ENCODE measurements around the gene CACNA2D4.
"Not testable (repeated sequence)": the region's sequence is repeated elsewhere in the genome, so short reads cannot be mapped to it uniquely, and the experiment has no call there.

CACNA2D4 gene

DNA sequence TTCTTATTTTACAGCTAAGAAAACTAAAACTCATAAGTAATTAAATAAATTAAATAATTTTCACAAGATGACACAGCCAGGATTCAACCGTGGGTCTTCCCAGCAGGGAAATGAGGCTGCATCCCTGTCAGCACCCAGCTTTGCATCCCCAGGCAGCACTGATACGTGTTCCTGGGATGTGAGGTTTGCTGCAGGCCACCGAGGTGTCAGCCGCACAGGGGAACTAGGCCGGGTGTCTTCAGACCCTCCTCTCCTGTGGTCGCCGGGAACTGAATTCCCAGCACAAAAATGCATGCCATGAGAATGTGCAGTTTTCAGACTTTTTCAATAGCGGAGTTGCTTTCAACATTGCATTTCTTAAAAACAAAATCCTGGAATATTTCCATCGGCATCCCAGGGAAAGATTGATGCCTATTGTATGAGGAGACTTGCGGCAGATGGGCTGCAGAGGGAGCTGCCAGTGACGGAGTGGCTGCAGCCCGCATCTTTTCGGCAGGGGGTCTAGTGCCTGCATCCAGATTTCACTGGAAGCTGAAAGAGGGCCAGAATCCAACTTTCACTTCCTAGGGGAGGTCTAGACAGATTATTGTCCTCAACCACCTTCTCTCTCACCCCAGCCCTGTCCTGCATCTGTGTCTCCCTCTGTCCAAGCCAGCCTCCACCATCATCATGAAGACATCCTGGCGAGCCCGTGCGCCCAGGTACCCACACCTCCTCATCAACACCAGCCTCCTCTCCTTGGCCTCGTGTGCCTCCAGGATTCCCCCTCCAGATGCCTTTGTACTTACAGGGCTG, 85.5 kb downstream of the CACNA2D4 start:
- no peak for DNase-seq (ENCODE audit: low spot score)

DNA sequence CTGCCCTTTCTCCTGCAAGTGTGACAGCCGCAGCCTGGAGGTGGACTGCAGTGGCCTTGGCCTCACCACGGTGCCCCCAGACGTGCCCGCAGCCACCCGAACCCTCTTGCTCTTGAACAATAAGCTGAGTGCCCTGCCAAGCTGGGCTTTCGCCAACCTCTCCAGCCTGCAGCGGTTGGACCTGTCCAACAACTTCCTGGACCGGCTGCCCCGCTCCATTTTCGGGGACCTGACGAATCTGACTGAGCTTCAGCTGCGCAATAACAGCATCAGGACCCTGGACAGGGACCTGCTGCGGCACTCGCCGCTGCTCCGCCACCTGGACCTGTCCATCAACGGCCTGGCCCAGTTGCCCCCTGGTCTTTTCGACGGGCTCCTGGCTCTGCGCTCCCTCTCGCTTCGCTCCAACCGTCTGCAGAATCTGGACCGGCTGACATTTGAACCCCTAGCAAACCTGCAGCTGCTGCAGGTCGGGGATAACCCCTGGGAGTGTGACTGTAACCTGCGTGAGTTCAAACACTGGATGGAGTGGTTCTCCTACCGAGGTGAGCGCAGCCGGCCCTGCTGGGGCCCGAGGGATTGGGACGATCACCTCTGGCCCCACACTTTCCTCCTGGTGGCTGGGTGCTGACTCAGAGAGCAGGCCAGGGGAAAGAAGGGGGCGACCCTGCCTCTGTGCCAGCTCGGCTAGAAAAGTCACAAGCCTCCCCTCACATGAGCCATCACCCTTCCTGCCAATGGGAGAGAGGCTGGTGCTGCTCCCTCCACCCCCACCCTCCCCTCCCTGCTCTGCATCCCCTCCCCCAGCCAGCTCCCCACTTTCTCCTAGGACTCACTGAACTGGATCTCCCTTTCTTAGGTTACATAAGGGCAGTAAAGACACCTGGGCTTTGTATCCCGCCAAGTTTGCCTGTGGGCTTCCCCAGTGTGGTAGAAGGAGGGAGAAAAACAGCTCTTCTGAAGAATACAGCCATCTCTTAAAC, 87.2 kb downstream of the CACNA2D4 start:
- no peak for DNase-seq (ENCODE audit: low spot score)

DNA sequence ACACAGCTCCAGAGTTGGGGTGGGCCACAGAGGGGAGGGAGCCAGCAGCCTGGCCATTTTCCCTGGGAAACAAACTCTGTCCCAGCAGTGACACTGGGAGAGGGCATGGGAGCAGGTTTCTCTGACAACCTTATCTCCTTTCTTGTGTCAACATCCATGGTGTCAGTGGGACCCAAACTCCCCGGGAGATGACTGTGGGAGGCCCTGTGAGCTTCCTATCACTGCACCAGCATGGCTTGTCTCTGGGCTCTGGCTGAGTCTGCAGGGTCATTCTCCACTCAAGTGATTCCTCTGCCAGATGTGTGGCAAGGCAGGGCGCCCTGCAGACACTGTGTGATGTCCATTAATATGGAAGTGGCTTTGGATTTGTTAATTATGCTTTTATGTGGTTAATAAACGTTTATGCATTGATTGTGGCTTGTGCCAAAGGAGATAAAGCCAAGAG, 88.0 kb downstream of the CACNA2D4 start:
- DNase-seq (ENCODE audit: low spot score), result no peak

DNA sequence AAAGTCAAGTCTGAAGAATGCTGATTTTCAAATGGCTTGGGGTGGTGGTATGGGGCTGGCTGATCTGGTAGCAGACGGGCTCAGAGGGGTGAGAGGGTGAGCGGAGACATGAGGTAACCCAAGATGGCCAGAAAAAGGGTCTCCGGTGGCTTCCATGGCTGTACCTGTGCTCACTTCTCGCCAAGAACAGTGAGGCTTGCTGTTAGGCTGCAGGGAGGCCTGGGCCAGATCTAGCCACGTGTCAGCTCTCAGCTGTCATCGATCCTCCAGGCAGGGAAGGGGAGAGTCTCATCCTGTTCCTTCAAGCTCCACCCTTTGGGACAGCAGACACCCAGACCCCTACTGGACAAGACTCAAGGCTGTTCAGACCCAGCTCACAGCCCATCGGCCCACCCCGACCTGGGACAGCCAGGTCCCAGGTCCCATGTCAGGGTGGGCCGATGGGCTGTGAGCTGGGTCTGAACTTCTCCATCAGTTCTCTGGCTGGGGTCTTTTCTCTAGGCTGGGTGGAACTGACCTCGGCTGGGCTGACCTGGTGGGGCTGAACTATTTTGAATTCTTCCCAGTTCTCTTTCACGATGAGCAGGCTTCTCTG, 89.0 kb downstream of the CACNA2D4 start:
- DNase-seq (ENCODE audit: low spot score), result no peak

DNA sequence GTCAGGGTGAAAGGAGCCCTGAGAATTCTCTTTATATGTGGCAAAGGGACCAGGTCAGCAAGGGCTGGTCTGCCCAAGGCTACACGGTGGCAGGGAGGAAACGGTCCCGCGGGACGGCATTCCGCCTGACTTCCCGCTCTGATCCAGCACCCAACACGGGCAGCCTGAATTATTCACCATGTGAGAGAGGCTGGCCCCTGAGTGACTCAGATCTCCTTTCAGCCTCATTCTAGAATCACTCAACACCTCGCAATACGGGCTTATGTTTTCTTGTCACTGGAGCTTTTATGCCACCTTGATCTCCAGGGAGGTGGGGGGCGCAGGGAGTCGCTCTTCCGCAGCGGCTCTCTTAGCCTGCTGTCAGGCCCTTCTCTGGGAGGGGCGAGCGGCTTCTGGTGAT, 89.6 kb downstream of the CACNA2D4 start:
- DNase-seq (ENCODE audit: low spot score), result no peak

DNA sequence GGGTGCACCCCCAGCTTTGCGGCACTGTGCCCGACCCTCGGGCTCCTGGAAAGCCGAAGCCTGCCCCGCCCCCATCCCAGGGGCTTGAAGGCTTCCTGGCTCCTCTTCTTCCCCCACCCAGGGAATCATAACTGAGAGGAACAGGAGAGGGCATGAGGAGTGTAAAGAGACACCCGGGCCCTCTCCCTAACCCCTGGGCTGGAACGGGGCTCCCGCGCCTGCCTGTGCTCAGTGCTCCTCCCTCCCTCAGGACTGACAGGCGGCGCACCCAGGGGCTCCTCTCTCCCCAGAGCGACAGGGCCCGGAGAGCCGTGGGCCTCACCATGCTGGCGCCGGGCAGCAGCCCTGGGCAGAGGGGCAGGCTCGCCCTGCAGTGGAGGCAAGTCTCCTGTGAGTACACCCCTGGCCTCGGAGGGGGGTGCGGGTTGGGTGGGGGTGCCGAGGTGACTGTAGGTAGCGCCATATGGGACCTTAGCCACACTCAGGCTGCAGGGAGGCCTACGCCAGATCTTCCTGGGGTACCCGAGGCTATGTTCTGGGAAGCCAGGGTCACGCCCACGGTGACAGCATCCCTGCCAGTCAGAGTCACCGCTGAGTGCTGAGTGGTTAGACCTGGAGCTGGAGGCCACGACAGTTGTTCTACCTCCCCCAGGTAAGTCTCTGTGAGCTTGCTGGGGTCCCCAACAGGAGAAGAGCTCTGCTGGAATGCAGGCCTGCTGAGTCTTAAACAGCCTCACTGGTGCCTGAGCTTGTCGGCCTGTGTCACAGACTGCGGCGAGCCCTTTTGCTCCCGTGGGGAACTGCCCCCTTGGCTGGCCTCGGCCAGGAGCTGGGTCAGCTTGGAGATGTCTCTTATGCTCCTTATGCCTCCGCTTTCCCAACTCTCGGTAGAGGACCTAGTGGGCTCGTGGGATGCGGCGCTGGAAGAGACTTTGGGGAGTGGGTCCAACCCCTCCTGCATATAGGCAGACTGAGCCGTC, 90.3 kb downstream of the CACNA2D4 start:
- DNase-seq (ENCODE audit: low spot score), result no peak

DNA sequence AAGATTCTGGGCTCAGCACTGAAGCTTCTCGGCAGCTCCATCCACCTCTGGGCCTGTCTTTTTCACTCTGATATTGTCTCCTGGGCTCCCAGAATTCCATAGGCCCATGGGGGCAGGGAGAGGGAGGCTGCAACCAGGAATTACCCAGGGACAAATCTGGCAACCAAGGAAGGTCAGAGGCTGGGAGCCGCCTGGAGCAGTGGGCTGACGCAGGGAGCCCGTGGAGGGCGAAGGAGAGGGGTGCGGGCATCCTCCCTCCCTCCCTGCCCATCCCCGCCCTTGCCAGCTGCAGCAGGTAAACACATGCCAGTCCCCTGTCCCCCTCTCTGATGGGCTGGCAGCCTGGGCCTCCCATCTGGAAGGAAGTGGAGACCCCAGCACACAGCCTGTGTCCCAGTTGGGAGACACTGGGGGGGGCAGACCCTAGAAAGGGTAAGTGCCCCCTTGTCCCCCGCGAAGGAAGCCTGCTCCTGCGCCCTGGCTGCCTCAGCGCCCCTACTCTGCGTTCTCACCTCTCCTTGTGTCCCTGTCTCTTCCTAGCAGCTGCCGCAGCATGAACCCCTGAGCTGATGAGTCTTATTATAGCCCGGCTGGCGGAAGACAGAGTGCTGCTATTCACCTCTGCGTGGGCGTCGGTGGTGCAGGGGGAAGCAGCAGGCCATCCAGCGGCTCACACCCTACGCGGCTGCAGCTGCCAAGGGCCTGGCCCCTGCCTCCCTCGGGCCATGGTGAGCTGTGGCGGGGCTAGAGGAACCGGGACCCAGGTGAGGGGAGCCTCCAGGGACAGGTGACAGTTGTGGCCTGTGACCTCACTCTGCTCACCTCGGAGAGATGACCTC, 91.4 kb downstream of the CACNA2D4 start:
- no peak for DNase-seq (ENCODE audit: low spot score)

DNA sequence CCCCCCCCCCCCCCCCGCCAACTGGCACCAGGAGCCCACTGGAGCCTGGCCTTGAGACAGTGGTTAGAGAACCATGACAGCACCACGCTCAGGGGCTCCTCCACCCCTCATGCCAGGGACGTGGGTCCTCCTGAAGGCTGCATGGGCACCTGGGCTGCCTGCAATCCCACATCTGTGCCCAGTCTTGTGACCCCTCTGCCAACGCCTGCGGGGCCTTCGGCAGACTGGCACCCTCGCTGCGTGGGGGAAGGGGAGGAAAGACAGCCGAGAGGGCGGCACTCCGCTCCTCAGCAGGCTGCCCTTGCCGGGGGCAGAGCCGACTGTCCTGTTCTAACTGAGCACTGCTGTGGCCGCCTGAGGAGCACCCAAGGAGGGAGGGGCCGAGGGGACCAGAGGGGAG, 92.1 kb downstream of the CACNA2D4 start:
- no peak for DNase-seq (ENCODE audit: low spot score)

DNA sequence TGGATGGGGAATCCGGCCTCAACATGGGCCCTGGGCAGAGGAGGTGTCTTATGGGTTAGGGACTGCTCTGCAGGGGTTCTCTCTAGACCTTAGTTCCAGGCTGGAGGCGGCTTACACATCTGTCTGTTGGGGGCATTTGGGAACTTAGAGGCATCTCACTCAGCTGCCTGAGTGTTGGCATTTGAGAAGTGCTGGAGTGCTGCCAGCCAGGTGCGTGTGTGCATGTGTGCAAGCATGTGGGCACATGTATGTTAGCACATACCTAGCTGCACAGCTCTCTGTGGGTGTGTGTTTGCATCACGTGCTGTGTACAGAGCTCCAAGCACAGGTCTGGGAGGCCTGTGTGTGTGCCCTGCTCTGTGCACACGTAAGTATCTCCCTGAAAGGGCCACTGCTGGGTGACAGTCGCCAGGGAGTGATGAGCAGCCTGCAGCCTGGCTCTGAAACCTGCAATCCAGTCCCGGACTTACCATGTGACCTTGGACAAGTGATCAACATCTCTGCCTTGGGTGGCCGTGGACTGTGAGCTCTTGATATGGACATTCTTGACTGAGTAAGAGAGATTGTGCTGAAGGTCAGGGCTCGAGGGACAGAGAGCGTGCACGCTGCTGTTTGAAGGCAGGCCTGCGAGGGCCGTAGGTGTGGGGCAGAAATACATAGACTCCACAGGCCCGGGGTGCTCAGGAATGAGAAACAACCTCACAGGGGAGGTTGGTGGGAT, 92.9 kb downstream of the CACNA2D4 start:
- DNase-seq (ENCODE audit: low spot score), result no peak

DNA sequence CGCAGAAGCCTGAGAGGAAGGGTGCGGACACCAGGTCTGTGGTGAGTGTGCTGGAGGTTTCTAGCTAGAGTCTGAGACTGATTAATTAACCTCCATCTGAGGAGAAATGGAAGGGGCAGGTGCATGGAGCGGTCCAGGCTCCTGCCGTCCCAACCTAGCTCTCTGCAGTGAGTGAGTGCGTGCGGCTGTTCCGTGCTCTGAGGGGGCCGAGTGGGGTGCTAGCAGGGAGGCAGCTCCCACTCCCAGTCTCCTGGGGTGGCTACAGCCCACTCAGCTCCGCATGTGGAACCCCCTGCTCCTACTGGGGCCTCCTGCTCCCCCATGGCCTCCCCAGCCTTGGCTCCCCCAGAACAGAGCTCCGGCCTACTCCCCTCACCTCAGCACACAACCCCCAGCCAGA, 95.2 kb downstream of the CACNA2D4 start:
- no peak for DNase-seq (ENCODE audit: low spot score)

DNA sequence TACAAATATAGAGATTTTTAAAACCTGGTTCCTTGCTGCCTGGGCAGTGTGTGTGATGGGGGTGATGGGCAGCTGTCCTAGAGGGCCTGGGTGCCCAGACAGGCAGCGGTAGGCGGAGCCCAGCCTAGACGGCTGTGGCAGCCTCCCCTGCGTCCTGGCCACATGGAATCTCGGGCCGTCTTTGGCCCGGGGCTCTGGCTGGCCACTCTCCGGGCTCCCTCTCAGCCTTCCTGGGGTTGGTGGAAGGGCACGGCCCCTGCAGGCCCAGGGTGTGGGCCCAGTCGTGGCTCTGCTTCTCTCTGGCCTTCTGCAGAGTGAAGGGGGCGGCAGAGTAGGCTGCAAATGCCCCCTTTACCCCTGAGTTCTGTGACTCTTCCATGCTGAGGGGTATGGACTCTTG, 95.8 kb downstream of the CACNA2D4 start:
- no peak for DNase-seq (ENCODE audit: low spot score)

DNA sequence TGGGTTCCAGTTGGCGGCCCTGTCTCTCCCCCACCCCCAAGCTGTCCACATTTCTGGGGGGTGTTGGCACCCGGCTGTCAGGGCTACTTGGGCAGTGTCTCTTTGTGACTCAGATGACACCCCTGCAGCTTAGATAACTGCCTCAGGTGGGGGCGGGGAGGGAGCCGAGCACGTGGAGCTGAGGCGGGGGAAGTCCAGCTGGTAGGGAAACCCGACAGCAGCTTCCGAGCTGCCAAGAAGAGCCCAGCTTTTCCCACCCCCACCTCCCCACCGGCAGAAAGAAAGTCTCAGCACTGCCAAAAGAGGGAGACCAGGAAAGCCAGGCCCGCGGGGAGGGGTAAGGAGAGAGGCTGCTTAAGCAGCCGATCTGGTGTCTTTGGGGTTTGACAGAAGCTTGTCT, 96.6 kb downstream of the CACNA2D4 start:
- DNase-seq (ENCODE audit: low spot score), result no peak

DNA sequence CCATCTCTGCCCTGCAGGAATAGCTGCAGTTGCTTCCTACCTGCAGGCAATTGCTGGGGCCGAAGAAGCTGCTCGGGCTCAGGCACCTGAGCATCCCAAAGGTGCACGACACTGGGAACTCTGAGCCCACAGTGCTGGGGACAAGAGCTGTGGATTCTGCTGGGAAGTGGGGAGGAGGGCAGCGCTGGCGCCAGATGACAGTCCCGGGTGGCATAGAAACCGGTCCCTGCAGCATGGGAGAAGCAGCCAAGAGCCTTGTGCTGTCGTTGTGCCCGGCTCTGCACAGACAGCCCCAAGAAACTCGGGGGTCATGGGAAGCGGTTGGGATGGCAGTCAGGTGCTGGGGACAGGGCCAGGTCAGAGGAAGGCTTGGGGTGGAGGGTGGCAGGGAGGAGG, 97.6 kb downstream of the CACNA2D4 start:
- no peak for DNase-seq (ENCODE audit: low spot score)

DNA sequence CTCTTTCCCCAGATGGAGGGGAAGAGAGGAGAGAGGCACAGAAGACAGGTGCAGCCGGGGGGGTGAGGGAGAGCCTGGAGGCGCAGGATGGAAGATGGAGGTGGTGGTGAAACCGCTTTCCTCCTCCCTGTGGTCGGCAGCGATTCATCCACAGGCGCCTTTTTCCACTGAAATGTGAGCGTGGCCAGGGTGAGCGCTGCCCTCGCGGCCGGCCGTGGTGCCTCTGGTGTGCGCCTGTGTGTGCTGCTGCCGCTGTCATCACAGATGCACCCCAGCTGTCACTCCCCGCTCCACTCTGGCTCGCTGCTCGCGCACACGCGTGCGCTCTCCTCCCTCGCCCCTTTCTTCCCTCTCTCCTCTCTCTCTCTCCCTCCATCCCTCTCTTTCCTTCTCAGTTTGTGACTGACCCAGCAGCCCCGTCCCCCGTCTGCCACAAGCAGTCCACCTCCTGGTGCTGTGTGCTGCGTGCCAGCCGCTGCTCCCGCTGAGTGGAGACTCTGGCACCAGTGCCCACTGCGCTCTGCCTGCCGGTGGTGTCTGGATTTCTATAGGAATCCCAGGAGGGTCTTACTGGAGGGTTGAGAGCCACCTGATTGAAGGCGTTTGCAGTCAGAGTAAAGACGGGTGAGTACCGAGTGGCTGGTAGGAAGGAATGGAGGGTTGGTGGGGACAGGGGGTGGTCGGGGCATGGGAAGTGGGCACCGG, 98.1 kb downstream of the CACNA2D4 start, which contains the start of gene LRTM2:
Gene LRTM2 (plus strand): TSS at position 375 of the 705 bp plus-strand sequence. CDS start 7,584 bp downstream, outside the sequence.
- no peak for DNase-seq (ENCODE audit: low spot score)

DNA sequence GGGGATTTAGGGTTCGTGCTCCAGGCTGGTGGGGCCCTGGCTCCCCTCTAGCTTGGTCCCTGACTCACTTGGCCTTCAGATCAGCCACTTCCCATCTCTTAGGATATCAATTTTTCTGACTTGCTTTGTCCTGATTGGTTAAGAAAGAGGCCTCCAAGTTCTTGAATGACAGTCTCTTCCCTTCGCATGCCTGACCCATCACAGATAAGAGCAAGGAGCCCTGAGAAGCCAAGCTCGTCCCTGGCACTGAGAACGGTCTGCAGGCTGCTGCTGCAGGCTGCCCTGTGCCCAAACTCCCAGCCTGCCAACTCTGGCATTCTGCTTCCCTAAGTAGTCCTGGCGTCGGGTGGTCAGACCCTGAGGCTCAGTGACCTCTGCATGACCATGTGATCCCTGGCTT, 98.9 kb downstream of the CACNA2D4 start:
- DNase-seq (ENCODE audit: low spot score), result no peak

DNA sequence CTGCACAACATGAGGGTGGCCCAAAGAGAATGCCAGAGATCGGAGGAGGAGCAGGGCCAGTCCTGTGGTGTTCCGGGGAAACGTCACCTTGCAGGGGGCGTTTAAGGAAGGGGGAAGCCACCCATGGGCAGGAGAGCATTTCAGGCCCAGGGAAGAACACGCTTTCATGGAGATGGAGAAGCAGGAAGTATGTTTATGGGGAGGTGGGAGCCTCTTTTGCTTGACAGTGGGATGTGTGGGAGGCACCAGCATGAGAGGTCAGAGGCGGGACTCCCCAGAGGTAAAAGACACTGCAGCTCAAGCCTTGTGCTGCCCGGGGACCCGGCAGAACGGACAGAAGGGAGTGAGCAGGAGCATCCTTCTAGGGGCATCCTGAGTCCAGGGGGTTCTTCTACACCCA, 99.4 kb downstream of the CACNA2D4 start:
- DNase-seq (ENCODE audit: low spot score), result no peak

DNA sequence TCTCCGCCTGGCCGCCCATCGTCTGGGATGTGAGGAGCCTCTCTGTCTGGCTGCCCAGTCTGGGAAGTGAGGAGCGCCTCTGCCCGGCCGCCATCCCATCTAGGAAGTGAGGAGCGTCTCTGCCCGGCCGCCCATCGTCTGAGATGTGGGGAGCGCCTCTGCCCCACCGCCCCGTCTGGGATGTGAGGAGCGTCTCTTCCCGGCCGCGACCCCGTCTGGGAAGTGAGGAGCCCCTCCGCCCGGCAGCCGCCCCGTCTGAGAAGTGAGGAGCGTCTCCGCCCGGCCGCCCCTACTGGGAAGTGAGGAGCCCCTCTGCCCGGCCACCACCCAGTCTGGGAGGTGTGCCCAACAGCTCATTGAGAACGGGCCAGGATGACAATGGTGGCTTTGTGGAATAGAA, 100.5 kb downstream of the CACNA2D4 start:
- DNase-seq (ENCODE audit: low spot score), result not testable (repeated sequence)

DNA sequence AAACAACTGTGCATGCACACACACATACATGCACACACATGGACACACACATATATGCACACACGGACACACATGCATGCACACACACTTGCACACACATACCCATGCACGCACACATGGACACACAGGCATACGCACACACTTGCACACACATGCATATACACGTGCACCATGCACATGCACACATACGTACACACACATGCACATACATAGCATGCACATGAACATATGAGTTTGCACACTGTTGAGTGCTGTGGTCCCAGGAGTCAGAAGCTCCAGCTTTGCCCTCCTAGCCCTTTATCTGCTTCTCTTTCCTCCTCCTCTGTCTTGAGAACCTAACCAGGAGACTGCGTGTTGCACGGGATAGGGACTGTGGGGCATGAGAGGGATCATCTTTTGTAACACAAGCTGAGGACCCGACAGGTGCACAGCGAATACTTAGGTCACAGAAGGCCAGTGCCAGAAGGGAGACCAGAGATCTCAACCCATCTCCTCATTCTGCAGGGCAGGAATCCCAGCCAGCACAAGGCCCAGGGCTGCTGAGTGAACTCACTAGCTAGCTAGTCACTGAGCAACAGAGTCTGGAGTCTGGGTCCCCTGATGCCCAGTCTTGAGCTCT, 101.6 kb downstream of the CACNA2D4 start:
- no peak for DNase-seq (ENCODE audit: low spot score)

Data from pons (tissue), 1 donor.